Suprapubic skin (tissue), 3 donors: ENCODE measurements around the gene MUC5B.

Experiments used
- EP300 ChIP-seq: sonication (generic); formaldehyde crosslinking; IDR thresholded peaks from one replicate; pipeline ENCODE4 v1.6.1; 2017; ENCODE audit warnings: antibody characterized with exemption
- TF ChIP-seq, protein P1 (sequence below), 2 donors: fragments of 200-600 bp in 1 of 2; fragments of 450-650 bp in 1 of 2; sonication (generic) in 1 of 2; IDR thresholded peaks; one replicate each; pipeline ENCODE4 v1.5.1; 2016 to 2019; ENCODE audit warnings: antibody characterized with exemption in 2 of 2, mild to moderate bottlenecking in 1 of 2, moderate library complexity in 1 of 2

- TF ChIP-seq, protein P1, sequence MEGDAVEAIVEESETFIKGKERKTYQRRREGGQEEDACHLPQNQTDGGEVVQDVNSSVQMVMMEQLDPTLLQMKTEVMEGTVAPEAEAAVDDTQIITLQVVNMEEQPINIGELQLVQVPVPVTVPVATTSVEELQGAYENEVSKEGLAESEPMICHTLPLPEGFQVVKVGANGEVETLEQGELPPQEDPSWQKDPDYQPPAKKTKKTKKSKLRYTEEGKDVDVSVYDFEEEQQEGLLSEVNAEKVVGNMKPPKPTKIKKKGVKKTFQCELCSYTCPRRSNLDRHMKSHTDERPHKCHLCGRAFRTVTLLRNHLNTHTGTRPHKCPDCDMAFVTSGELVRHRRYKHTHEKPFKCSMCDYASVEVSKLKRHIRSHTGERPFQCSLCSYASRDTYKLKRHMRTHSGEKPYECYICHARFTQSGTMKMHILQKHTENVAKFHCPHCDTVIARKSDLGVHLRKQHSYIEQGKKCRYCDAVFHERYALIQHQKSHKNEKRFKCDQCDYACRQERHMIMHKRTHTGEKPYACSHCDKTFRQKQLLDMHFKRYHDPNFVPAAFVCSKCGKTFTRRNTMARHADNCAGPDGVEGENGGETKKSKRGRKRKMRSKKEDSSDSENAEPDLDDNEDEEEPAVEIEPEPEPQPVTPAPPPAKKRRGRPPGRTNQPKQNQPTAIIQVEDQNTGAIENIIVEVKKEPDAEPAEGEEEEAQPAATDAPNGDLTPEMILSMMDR (IDR thresholded peaks at IDR 0.05): no peak
- no peak for TF ChIP-seq EP300
Observed at GRCh38 chr11:1288426-1289151, 65.7 kb downstream of the MUC5B start.
